ENCODE measurements around the gene TES. TPM values are rescaled to one million over a fixed set of nuclear protein-coding genes. Genes with fewer than 3 reads are reported as not detected.

Gene TES
- total RNA-seq, 1 donor from 2014 or later, result 63.4 TPM

GRCh38 chr7:116222501-116222900 is 12.2 kb downstream of the TES start:
- Mint-ChIP-seq H3K27me3 (ENCODE audit: unreplicated experiment) (peaks cover 2% of the 10 kb centered on the region), H3K4me3 (ENCODE audit: unreplicated experiment) (no peak overlapping the region), H3K4me1 (ENCODE audit: unreplicated experiment) (peaks cover 8% of the 10 kb centered on the region), H3K36me3 (ENCODE audit: low read depth, unreplicated experiment) (no peaks in the 10 kb centered on the region), H3K27ac (ENCODE audit: unreplicated experiment) (no peak overlapping the region), H3K9me3 (ENCODE audit: unreplicated experiment) (no peaks in the 10 kb centered on the region)
- DNase-seq (ENCODE audit: low spot score), result no peak
- TF ChIP-seq CTCF (IDR thresholded peaks at IDR 0.05; ENCODE audit: unreplicated experiment), result no peak

DNA sequence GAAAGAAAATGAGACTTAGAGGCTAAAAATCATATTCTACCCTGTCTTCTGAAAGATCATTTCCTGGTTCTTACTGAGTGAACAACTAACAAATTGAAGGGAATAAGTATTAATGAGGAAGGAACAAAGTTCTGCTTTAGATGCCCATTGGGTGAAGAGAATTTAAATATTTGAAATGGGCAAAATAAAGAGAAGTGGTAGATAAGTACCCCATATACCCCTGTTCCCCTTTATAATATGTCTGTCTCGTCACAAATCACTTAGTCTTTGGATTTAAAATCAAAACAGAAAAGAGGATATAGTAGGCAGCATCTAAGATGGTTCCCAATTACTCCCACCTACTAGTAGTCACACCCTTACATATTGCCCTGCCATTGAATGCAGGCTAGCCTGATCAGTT is 13.2 kb downstream of the TES start:
- H3K9me3 Mint-ChIP-seq (ENCODE audit: unreplicated experiment), result no peaks in the 10 kb centered on the region
- no peak for DNase-seq (ENCODE audit: low spot score)
- no peak for TF ChIP-seq CTCF (IDR thresholded peaks at IDR 0.05; ENCODE audit: unreplicated experiment)
- H3K4me3 Mint-ChIP-seq (ENCODE audit: unreplicated experiment), result no peak overlapping the region
- no peak overlapping the region for H3K27ac Mint-ChIP-seq (ENCODE audit: unreplicated experiment)
- H3K4me1 Mint-ChIP-seq (ENCODE audit: unreplicated experiment), result peaks cover 8% of the 10 kb centered on the region
- no peaks in the 10 kb centered on the region for H3K36me3 Mint-ChIP-seq (ENCODE audit: low read depth, unreplicated experiment)
- H3K27me3 Mint-ChIP-seq (ENCODE audit: unreplicated experiment), result peaks cover 2% of the 10 kb centered on the region

DNA sequence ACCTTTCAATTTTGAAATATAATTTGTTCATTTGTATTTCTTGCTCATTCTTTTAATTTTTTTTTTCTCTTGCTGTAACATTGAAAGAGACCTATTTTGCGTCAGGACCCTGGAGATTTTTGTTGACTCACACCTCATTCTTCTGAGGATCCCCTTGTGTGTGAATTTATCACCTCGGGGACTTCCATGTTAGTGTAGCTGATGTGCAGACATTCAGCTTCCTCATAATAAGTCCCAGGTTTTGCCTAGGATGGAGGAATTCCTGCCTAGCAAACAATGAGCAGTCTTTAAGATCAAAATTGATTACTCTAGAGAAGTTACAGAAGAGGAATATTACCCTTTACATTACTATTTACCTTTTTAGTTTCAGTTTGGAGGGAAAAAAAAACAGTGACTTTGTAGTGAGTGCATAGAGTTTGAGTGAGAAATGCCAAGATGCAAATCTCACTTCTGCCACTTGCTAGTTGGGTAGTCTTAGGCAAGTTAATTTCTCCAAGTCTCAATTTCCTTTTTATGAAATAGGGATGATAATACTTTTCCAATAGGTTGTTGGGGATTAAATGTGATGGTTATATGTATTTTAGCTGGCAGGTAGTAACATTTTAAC is 14.3 kb downstream of the TES start:
- no peak for TF ChIP-seq CTCF (IDR thresholded peaks at IDR 0.05; ENCODE audit: unreplicated experiment)
- Mint-ChIP-seq H3K4me3 (ENCODE audit: unreplicated experiment) (no peak overlapping the region), H3K4me1 (ENCODE audit: unreplicated experiment) (peaks cover 4% of the 10 kb centered on the region), H3K36me3 (ENCODE audit: low read depth, unreplicated experiment) (no peaks in the 10 kb centered on the region), H3K27ac (ENCODE audit: unreplicated experiment) (no peak overlapping the region), H3K9me3 (ENCODE audit: unreplicated experiment) (no peaks in the 10 kb centered on the region), H3K27me3 (ENCODE audit: unreplicated experiment) (peaks cover 2% of the 10 kb centered on the region)
- DNase-seq (ENCODE audit: low spot score), result no peak

- no peaks in the 10 kb centered on the region for H3K36me3 Mint-ChIP-seq (ENCODE audit: low read depth, unreplicated experiment)
- H3K9me3 Mint-ChIP-seq (ENCODE audit: unreplicated experiment), result no peaks in the 10 kb centered on the region
- H3K4me3 Mint-ChIP-seq (ENCODE audit: unreplicated experiment), result no peak overlapping the region
- TF ChIP-seq CTCF (IDR thresholded peaks at IDR 0.05; ENCODE audit: unreplicated experiment), result no peak
- peaks cover 2% of the 10 kb centered on the region for H3K27me3 Mint-ChIP-seq (ENCODE audit: unreplicated experiment)
- peaks cover 12% of the 10 kb centered on the region for H3K4me1 Mint-ChIP-seq (ENCODE audit: unreplicated experiment)
- H3K27ac Mint-ChIP-seq (ENCODE audit: unreplicated experiment), result no peak overlapping the region
- DNase-seq (ENCODE audit: low spot score), result no peak
These were observed 15.5 kb downstream of the TES start for GRCh38 chr7:116225860-116226259.

DNA sequence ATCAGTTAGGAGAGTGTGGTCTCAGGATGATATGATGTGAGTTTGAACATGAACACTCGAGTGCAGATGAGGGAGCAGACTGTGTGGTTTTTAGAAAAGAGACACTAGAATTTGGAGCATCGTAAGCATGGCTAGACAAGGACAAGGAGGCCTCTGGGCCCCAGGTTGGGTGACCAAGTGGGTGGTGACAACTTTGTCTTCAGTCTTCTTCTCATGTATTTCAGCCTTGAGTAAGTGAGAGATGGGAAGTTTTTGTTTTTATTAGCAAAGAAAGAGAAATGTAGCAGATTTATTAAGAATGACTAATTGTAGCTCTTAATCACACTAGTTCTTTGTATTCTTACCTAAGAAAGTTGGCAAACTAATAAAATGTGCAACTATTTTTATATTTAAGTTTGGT is 16.3 kb downstream of the TES start:
- H3K27ac Mint-ChIP-seq (ENCODE audit: unreplicated experiment), result no peak overlapping the region
- peaks cover 14% of the 10 kb centered on the region for H3K4me1 Mint-ChIP-seq (ENCODE audit: unreplicated experiment)
- H3K27me3 Mint-ChIP-seq (ENCODE audit: unreplicated experiment), result peaks cover 2% of the 10 kb centered on the region

More for the DNA sequence above, 16.3 kb downstream of the TES start:
- TF ChIP-seq CTCF (IDR thresholded peaks at IDR 0.05; ENCODE audit: unreplicated experiment), result no peak
- H3K9me3 Mint-ChIP-seq (ENCODE audit: unreplicated experiment), result no peaks in the 10 kb centered on the region
- no peak for DNase-seq (ENCODE audit: low spot score)
- H3K36me3 Mint-ChIP-seq (ENCODE audit: low read depth, unreplicated experiment), result no peaks in the 10 kb centered on the region
- H3K4me3 Mint-ChIP-seq (ENCODE audit: unreplicated experiment), result no peak overlapping the region

Measured in endothelial cell (in vitro differentiated cells).